Activated CD4-positive, alpha-beta T cell treated with anti-CD3 and anti-CD28 coated beads for 36 hours (primary cell): ENCODE results near the gene KCNIP4. TPM values are rescaled to one million over a fixed set of nuclear protein-coding genes. Genes with fewer than 3 reads are reported as not detected.

Experiments used
- ATAC-seq: fragments of 200-7000 bp; cut with Tn5 transposase; one replicate; pipeline ENCODE4 v1.10.0; 2021; ENCODE audit warnings: mild to moderate bottlenecking, moderate library complexity
- CTCF ChIA-PET: fragments of 350-600 bp; sonication (Branson Sonifier 250); formaldehyde crosslinking; loops from one replicate; lab custom pipeline; 2021; ENCODE audit warnings: antibody characterized with exemption; lab: Charles Lee
- POLR2A ChIA-PET: fragments of 350-600 bp; sonication (Branson Sonifier 250); formaldehyde crosslinking; loops from one replicate; lab custom pipeline; 2021; ENCODE audit warnings: antibody characterized with exemption, inconsistent platforms; lab: Charles Lee
- DNase-seq: peaks from one replicate; pipeline ENCODE4 v3.0.0-alpha.2; 2020
- H3K27ac Mint-ChIP-seq: one replicate; pipeline ENCODE4 v1.8.0; 2021; ENCODE audit warnings: mixed read lengths
- H3K27me3 Mint-ChIP-seq: one replicate; pipeline ENCODE4 v1.8.0; 2021; ENCODE audit warnings: mixed read lengths
- H3K36me3 Mint-ChIP-seq: one replicate; pipeline ENCODE4 v1.8.0; 2021; ENCODE audit warnings: low read depth, mixed read lengths
- H3K4me1 Mint-ChIP-seq: one replicate; pipeline ENCODE4 v1.8.0; 2021; ENCODE audit warnings: mixed read lengths
- H3K4me3 Mint-ChIP-seq: one replicate; pipeline ENCODE4 v1.8.0; 2021; ENCODE audit warnings: mild to moderate bottlenecking, moderate library complexity, mixed read lengths
- H3K9me3 Mint-ChIP-seq: one replicate; pipeline ENCODE4 v1.8.0; 2021; ENCODE audit warnings: low read depth, mixed read lengths
- intact Hi-C, 2 experiments: fragments of 100-400 bp; cut with DNase I in 1 of 2; cut with micrococcal nuclease in 1 of 2; formaldehyde crosslinking; loops; one replicate each; pipeline versions ENCODE4 v1.14.2 to v1.15.1; 2022 to 2024; cut with DNase I, micrococcal nuclease
- total RNA-seq, 2 experiments: library from RNA; stranded (reverse); gene quantifications; one replicate each; pipeline ENCODE4 v1.2.3, GENCODE V29; 2021

Gene KCNIP4
- total RNA-seq, 2 experiments from 2014 or later: not detected

DNA sequence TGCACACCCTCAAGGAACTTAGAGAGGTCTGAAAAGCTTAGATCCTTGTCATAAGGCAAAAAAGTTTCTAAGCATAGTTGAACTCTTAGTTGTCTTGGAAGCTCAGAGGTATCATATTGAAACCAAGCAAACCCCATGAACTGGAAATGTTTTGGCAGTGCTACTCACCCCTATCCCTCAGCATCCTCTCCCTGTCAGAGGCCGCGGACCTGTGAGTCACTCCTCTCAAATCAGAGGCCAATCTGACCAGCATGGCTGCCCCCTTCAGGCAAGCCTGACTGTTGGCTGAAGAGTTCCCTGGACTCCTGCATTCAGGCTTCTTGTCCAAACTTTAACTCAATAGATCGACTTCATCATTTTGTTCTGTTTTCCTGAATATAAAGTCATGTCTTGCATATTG, 69.4 kb downstream of the KCNIP4 start:
- no peak overlapping the region for H3K27ac Mint-ChIP-seq
- ChIA-PET CTCF (no interaction called here), POLR2A (no interaction called here)
- no peaks in the 10 kb centered on the region for H3K27me3 Mint-ChIP-seq
- no peaks in the 10 kb centered on the region for H3K9me3 Mint-ChIP-seq
- no peaks in the 10 kb centered on the region for H3K36me3 Mint-ChIP-seq
- no peak overlapping the region for H3K4me3 Mint-ChIP-seq
- no peak for ATAC-seq
- intact Hi-C loops: no loop called here
- DNase-seq: no peak
- H3K4me1 Mint-ChIP-seq: peaks cover 4% of the 10 kb centered on the region

DNA sequence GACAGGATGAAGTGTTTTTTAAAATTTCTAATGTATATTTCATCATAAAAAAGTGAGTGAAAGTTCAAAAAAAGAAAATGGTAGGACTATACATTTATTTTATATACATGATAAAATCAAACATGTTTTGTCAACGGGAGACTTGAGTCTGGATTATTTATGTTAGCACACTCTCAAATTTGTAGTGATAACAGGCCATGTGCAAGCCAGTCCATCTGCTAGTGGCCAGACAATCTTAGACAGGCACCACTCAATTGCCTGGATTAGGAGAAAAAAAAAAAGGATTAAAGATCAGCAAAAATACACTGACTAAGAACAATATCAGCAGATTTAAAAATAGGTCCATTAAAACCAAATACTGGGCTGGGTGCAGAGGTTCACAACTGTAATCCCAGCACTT, 71.9 kb downstream of the KCNIP4 start:
- ATAC-seq (no peak), DNase-seq (no peak)
- no peak overlapping the region for H3K27ac Mint-ChIP-seq
- CTCF ChIA-PET: no interaction called here
- intact Hi-C loops: no loop called here
- no peaks in the 10 kb centered on the region for H3K4me1 Mint-ChIP-seq
- H3K9me3 Mint-ChIP-seq: no peaks in the 10 kb centered on the region
- POLR2A ChIA-PET: no interaction called here
- no peaks in the 10 kb centered on the region for H3K27me3 Mint-ChIP-seq
- H3K36me3 Mint-ChIP-seq: no peaks in the 10 kb centered on the region
- no peak overlapping the region for H3K4me3 Mint-ChIP-seq

DNA sequence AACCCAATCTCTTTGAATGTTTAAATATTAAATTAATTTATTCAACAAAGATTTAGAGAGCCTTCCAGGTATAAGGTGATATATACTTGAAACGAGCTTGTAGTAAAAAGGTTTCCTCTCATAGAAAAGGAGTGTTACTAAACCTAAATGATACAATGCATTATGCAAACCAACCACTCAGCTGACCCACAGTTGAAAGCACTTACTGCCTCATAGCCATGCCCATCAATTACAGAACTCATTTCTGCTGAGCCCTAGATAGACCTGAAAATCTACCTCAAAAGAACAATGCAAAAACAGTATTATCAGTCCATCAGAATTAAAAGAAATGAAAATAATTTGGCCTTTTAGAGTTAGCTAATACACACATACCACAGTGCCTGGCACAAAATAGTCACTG, 75.4 kb downstream of the KCNIP4 start:
- intact Hi-C loops: no loop called here
- ATAC-seq (no peak), DNase-seq (no peak)
- no peaks in the 10 kb centered on the region for H3K27me3 Mint-ChIP-seq
- H3K4me3 Mint-ChIP-seq: no peak overlapping the region
- H3K9me3 Mint-ChIP-seq: no peaks in the 10 kb centered on the region
- no peak overlapping the region for H3K27ac Mint-ChIP-seq
- no peaks in the 10 kb centered on the region for H3K4me1 Mint-ChIP-seq
- H3K36me3 Mint-ChIP-seq: no peaks in the 10 kb centered on the region
- ChIA-PET CTCF (no interaction called here), POLR2A (no interaction called here)

- Mint-ChIP-seq H3K4me3 (no peak overlapping the region), H3K4me1 (no peaks in the 10 kb centered on the region), H3K27ac (no peak overlapping the region), H3K27me3 (no peaks in the 10 kb centered on the region), H3K36me3 (no peaks in the 10 kb centered on the region), H3K9me3 (no peaks in the 10 kb centered on the region)
- DNase-seq (no peak), ATAC-seq (no peak)
- POLR2A ChIA-PET: no interaction called here
- intact Hi-C loops: no loop called here
- CTCF ChIA-PET: interaction anchor here (0.6 kb wide), 1 partner anchor 245 kb away, joined by 3 read pairs; no protein-coding TSS in a partner anchor
Observed at GRCh38 chr4:21872101-21872500, 76.5 kb downstream of the KCNIP4 start.

GRCh38 chr4:21869978-21870745, 78.4 kb downstream of the KCNIP4 start:
- ATAC-seq: no peak
- intact Hi-C loops: no loop called here
- H3K4me3 Mint-ChIP-seq: no peak overlapping the region
- H3K27ac Mint-ChIP-seq: no peak overlapping the region
- no peaks in the 10 kb centered on the region for H3K27me3 Mint-ChIP-seq
- H3K9me3 Mint-ChIP-seq: no peaks in the 10 kb centered on the region
- ChIA-PET POLR2A (no interaction called here), CTCF (interaction anchor here (0.7 kb wide), 1 partner anchor 290 kb away, joined by 3 read pairs; no protein-coding TSS in a partner anchor)
- no peaks in the 10 kb centered on the region for H3K36me3 Mint-ChIP-seq
- H3K4me1 Mint-ChIP-seq: no peaks in the 10 kb centered on the region
- no peak for DNase-seq

GRCh38 chr4:21864686-21865085, 83.9 kb downstream of the KCNIP4 start:
- DNase-seq (no peak), ATAC-seq (no peak)
- ChIA-PET CTCF (no interaction called here), POLR2A (no interaction called here)
- Mint-ChIP-seq H3K4me1 (no peaks in the 10 kb centered on the region), H3K9me3 (peaks cover 2% of the 10 kb centered on the region), H3K27ac (no peak overlapping the region), H3K27me3 (no peaks in the 10 kb centered on the region), H3K4me3 (no peak overlapping the region), H3K36me3 (no peaks in the 10 kb centered on the region)
- intact Hi-C loops: no loop called here

GRCh38 chr4:21862917-21863316, 85.7 kb downstream of the KCNIP4 start:
- Mint-ChIP-seq H3K4me3 (no peak overlapping the region), H3K27ac (no peak overlapping the region), H3K36me3 (no peaks in the 10 kb centered on the region), H3K9me3 (peaks cover 2% of the 10 kb centered on the region), H3K27me3 (no peaks in the 10 kb centered on the region), H3K4me1 (no peaks in the 10 kb centered on the region)
- ATAC-seq (no peak), DNase-seq (no peak)
- intact Hi-C loops: no loop called here
- CTCF ChIA-PET: interaction anchor here (0.6 kb wide), 1 partner anchor 72 kb away, joined by 3 read pairs; no protein-coding TSS in a partner anchor
- POLR2A ChIA-PET: no interaction called here

- POLR2A ChIA-PET: no interaction called here
- no peak overlapping the region for H3K4me3 Mint-ChIP-seq
- DNase-seq: no peak
- no peaks in the 10 kb centered on the region for H3K27me3 Mint-ChIP-seq
- CTCF ChIA-PET: interaction anchor here (0.7 kb wide), 1 partner anchor 839 kb away, joined by 4 read pairs; no protein-coding TSS in a partner anchor
- ATAC-seq: no peak
- intact Hi-C loops: no loop called here
- H3K9me3 Mint-ChIP-seq: peaks cover 7% of the 10 kb centered on the region
- no peaks in the 10 kb centered on the region for H3K36me3 Mint-ChIP-seq
- no peaks in the 10 kb centered on the region for H3K4me1 Mint-ChIP-seq
- no peak overlapping the region for H3K27ac Mint-ChIP-seq
Observed at GRCh38 chr4:21858971-21859370, 89.6 kb downstream of the KCNIP4 start.

GRCh38 chr4:21856754-21857153, 91.8 kb downstream of the KCNIP4 start:
- CTCF ChIA-PET: interaction anchor here (1.0 kb wide), 1 partner anchor 9 kb away, joined by 3 read pairs; no protein-coding TSS in a partner anchor
- intact Hi-C loops: no loop called here

DNA sequence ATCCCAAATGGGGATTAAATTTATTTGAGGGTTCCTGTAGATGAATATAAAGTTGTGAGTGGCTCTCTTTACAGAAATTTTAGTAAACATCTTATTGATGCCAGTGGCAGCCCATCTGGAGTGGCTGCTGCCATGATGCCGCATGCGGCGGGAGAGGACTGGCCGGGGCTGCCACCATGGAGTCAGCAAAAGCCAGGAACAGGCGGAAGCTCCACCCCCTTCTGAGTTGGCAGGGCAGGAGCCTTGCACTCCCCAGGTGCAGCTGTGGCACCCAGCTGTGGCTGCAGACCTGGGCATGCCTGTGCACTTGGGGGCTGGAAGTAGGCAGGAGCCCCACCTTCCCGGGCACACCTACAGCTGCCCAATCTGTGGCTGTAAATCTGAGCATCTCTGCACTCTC, 92.3 kb downstream of the KCNIP4 start:
- Mint-ChIP-seq H3K9me3 (peaks cover 5% of the 10 kb centered on the region), H3K36me3 (no peaks in the 10 kb centered on the region), H3K27me3 (no peaks in the 10 kb centered on the region), H3K4me1 (no peaks in the 10 kb centered on the region), H3K4me3 (no peak overlapping the region), H3K27ac (no peak overlapping the region)
- ChIA-PET CTCF (interaction anchor here (1.0 kb wide), 1 partner anchor 9 kb away, joined by 3 read pairs; no protein-coding TSS in a partner anchor), POLR2A (no interaction called here)
- intact Hi-C loops: no loop called here
- ATAC-seq (no peak), DNase-seq (no peak)

More at GRCh38 chr4:21856754-21857153, 91.8 kb downstream of the KCNIP4 start:
- no peaks in the 10 kb centered on the region for H3K27me3 Mint-ChIP-seq
- no peaks in the 10 kb centered on the region for H3K4me1 Mint-ChIP-seq
- DNase-seq: no peak
- POLR2A ChIA-PET: no interaction called here
- no peaks in the 10 kb centered on the region for H3K36me3 Mint-ChIP-seq
- ATAC-seq: no peak
- H3K27ac Mint-ChIP-seq: no peak overlapping the region
- H3K4me3 Mint-ChIP-seq: no peak overlapping the region
- peaks cover 5% of the 10 kb centered on the region for H3K9me3 Mint-ChIP-seq

- intact Hi-C loops: no loop called here
- Mint-ChIP-seq H3K9me3 (no peaks in the 10 kb centered on the region), H3K27ac (no peak overlapping the region), H3K36me3 (no peaks in the 10 kb centered on the region), H3K4me3 (no peak overlapping the region), H3K27me3 (no peaks in the 10 kb centered on the region), H3K4me1 (no peaks in the 10 kb centered on the region)
- CTCF ChIA-PET: no interaction called here
- ATAC-seq (no peak), DNase-seq (no peak)
- POLR2A ChIA-PET: no interaction called here
Observed at GRCh38 chr4:21849077-21849476, 99.5 kb downstream of the KCNIP4 start.

GRCh38 chr4:21848021-21848420, 100.6 kb downstream of the KCNIP4 start:
- Mint-ChIP-seq H3K4me1 (no peaks in the 10 kb centered on the region), H3K4me3 (no peak overlapping the region), H3K36me3 (no peaks in the 10 kb centered on the region), H3K27ac (no peak overlapping the region), H3K27me3 (no peaks in the 10 kb centered on the region), H3K9me3 (no peaks in the 10 kb centered on the region)
- POLR2A ChIA-PET: no interaction called here
- ATAC-seq: no peak
- intact Hi-C loops: no loop called here
- DNase-seq: no peak
- CTCF ChIA-PET: interaction anchor here (0.8 kb wide), 1 partner anchor 8 kb away, joined by 3 read pairs; no protein-coding TSS in a partner anchor
